NCI-H69 (cell line): Measurements from ENCODE around the gene ARHGAP28.
A peak's percentile ranks its signal among the peaks of the same experiment; 100 is the strongest.

ENCODE experiments used
- DNase-seq: peaks from one replicate; lab custom pipeline; 2025; lab: John Stamatoyannopoulos, UW

ARHGAP28 gene

DNA sequence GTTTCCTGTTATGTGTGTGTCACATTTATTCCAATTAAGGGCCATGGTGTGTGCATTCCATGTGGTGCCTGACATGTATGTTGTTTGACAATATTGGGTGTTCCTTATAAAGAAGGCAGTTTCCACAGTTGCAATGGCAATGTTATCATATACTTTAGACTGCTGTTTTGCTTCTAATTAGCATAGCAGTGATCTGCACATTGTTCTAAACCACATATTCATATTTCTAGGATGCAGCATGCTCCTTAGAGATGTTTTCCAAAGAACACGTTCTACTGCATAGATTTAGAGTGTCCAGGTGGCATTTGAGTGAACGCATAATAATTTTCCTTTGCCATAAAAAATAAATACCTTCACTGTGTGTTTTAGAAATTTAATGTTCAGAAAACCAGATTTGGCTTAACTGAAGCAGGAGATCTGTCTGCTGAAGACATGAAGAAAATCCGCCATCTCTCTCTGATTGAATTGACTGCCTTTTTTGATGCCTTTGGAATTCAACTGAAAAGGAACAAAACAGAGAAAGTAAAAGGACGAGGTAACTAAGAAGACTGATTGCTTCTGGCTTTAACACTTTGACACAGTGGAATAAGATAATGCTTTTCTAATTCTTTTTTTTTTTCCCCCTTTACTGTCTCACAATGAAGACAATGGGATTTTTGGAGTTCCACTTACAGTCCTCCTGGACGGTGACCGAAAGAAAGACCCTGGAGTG is 143.7 kb downstream of the ARHGAP28 start:
- DNase-seq: peak; percentile 18

DNA sequence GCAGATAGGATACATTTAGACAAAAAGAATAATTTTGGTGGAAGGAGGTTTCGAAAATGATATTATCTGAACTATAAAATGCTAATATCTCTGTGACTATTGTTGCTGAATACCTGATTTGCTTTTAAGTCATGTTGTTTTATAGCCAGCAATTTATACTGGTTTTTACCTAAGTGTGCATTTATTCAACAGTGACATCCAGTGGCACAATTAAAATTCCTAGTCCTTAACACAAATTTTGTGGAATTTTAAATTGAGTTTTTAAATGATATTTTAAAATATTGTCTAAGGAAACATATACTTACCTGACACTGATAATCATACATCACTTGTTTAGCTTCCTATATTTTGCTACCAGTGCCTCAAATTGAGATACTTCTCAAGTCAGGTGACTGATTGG is 144.8 kb downstream of the ARHGAP28 start:
- peak; percentile 40 for DNase-seq

DNA sequence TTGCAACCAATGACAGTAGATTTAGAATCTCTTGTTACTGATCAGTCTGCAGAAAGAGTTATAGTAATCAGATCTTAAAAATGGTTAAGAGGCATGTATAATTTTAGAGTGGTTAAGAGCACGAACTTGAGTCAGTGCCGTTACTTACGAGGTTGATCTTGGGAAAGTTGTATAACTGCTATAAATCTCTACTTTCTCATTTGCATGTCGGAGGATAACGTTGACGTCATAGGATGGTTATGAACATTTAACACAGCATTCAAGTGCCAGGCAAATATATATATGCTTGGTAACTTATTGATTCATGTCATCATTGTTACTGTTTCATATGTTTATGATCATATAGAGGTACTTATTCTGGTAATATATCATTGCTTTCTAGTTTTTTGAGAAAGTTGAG is 146.2 kb downstream of the ARHGAP28 start:
- DNase-seq: no peak

DNA sequence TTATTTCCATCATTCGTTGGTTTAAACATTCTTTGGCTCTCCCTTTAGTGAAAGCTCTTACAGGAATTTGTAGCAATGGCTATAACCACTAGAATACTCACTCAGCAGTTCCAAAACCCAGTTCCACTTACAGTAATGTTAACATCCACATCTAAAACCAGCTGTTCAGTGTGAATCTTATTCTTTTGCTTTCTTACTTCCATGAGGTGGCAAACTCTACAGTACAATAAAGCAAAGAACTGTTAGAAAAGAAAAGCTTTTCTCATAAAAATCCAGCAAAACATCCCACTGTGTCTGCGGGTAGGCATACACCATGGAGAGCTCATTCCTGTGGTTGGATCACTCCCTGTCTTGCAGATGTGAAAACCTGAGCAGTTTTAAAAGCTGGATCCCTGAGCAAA is 147.1 kb downstream of the ARHGAP28 start:
- DNase-seq: no peak

DNA sequence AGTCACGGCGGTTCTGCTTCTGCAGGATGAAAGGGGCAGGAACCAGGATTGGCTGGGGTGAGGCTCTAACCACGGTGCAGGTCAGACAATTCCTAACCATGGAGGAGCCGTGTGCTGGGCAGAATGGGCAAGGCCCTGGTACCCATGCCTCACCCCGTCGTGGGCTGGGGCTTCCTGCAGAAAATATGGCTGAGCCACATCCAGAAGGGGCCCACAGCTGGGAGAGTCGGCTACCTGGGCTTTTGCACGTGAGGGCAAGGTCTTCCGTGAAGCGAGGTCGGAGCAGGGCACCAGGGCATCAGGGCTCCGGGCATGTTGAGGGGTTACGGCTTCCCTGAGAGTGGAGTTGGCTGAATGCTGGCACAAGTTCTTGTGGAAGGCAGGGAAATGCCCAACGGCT is 147.8 kb downstream of the ARHGAP28 start:
- no peak for DNase-seq

DNA sequence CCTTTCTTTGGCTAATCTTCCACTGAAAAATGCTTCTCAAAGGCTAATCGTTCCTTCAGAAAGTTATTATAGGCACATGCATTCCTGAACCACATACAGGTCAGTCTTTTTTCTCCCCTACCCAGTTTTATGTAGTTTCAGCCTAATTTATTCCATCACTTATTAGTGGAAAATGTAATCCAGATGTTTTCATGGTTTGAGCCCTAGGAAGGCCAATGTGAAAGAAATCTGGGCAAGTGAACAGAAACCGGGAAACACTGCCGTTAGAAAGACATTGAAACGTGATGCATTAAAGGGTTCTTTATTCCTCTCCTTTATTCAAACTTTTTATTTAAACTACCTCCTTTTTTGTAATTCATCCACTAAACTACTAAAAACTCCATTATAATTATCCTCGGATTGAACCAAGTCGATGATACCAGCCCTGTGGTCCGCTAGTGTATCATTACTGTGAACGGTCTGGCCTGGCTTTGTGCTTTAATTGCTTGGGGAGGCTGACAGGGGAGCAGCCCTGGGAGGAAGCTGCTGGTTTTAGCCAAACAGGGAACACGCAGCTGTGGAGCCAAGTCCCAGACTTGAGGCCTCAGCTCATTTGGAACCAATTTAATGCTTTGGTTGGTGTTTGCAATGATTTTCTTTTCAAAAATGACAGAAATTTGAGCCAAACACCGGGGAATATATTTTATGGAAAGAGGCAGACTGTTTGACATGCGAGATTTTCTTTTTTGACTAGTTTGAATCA is 149.2 kb downstream of the ARHGAP28 start:
- peak; percentile 34 for DNase-seq

DNA sequence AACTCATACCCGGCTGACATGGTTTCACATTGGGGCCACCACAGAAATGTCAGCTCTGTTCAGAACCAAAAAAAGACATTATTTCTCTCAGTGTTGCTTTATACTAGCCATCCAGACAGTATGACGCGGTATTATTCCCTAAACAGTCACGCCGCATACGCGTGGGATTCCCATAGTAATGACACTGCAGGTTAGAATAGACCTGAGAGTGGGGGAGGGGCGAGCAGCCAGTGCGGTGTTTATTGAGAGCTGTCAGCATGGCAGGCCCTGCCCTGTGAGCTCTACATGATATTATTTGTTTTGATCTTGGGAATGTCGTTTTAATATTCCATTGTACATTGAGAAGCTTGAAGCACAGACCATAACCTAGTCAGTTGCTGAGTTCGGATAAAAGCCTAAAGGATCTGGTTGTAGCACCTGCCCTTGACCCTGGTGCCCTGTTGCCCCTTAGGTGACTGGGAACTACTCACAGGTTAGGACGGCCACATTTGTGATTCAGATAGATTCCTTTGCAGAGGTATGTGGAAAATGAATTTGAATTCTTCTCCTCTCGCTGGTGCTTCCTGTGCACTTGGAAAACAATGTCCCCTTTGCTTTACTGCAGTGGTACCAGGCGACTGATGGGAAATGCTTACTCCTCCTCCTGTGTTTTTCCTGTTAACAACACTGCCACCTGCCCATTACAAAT is 150.1 kb downstream of the ARHGAP28 start:
- no peak for DNase-seq

DNA sequence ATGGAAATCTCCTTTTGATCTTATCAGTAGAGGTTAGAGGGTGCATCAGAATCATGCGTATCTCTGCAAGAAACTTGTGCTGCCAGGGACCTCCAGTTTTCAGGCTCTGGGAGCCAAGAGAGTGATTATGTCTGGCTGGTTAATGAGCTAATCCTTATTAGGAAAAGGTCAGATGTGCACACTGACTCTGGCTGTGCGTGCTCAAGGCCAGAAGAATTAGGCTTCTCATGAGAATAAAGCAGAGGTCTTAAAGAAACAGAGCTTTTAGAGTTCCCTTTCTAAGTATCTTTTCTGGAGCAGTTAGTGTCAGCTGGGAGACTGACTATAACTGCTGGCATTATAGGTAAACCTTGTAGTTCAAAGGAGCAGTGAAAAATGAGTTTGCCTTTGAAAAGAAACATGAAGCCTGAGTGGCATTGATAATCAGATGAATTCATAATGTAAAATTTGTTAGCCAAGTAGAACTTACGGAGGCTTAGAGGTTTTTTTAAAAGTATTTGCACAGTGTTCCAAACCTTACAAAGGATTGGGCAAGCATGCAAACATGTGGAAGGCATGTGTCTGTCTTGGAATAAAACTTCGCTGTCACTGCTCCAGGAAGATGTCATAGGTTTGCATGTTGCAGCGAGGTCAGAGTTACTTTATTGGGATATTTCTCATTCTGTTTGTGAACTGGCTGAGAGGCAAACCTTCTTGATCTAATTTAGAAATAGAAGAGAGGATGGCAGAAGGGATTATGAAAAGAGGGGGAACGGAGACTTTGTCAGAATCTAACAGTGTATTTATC is 151.7 kb downstream of the ARHGAP28 start:
- peak; percentile 44 for DNase-seq

DNA sequence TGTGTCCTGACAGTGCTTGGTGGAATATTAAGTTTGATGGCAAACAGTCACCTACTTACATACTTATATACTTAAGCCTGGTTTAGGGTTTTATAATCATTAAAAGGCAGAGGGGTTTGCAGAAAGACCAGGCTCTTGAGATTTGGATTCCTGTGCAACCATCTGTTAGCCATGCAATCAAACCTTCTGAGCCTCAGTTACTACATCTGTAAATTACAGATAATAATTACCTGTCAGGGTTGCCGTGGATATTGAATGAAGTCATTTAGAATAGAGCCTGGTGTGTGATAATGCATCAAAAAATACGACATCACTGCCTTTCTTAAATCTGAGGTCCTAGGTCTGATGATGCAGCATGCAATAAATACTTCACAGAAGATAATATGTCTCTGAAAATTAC is 152.9 kb downstream of the ARHGAP28 start:
- peak; percentile 86 for DNase-seq

DNA sequence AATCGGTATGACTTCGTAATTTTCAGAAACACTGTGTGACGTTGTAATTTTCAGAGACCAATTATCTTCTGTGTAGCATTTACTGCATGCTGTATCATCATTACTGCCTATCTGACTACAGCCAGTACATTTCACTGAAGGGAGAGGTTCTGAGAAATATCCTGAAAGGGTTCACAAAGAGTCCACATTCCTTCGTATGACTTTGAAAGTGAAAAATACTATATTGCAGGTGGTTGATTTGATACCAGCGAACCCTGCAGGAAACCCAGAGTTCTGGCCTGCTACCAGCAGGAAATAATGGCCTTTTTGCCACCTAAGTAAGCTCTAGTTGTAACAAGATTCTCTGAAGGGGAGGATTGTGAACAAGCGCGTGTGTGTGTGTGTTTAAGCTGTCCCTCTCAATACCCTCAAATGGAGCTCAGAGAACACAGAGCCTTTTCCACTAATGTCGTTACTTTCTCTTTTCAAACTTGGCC is 155.5 kb downstream of the ARHGAP28 start:
- DNase-seq: peak; percentile 26

DNA sequence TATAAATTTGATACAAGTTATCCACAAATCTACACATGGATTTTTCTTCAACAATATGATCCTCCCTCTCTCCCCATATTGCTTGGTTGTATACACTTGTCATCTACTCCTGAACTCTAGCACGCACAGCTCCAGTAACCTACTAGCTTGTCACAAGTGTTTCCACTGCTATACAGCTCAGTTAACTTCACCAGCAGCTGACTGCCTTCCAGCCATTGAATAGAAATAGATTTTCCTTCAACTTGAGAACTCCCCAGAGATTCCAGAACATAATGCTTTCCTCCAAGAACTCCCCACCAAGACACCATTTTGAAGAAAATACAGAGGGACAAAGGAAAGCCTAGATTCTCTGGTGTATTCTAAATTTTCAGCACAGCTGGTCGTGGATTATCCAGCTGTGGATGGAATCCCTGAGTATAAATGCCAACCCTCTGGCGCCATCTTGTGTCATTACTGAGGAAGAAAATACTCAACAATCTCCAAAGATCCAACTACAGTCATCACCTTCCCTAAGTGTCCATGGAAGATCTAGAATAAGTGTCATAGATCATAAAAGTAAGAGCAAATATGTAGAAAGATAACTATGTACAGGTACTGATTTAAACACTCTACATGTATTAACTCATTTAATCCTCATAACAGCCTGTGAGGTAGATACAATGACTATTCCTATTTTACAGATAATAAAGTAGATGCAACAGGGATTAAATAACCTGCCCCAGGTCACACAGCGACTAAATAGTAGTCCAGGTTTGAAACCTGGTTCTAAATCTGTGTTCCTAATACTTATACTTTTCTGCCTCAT is 156.7 kb downstream of the ARHGAP28 start:
- DNase-seq: peak; percentile 84

DNA sequence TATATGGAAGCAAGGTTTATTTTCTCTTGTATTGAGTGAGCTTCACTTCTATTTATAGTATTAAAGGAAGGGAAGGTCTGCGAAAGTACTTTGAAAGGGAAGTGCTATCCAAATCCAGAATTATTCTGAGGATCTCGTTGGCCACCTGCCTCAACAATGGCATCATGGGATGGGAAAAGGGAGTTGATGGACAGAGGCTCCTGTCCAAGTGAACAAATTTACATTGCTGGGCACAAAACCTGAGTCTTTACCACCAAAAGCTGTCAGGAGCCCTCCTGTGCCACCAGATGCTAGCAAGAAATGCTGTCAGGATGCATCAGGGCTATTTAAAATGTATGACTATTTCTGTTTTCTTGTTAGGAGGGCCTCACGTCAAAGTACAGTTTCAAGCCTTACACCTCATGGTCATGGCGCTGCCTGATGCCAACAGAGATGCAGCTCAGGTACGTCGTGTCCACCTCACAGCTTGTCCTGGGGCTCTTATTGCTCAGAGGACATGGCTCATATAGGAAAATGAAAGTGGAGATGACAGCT is 157.3 kb downstream of the ARHGAP28 start:
- DNase-seq: no peak

DNA sequence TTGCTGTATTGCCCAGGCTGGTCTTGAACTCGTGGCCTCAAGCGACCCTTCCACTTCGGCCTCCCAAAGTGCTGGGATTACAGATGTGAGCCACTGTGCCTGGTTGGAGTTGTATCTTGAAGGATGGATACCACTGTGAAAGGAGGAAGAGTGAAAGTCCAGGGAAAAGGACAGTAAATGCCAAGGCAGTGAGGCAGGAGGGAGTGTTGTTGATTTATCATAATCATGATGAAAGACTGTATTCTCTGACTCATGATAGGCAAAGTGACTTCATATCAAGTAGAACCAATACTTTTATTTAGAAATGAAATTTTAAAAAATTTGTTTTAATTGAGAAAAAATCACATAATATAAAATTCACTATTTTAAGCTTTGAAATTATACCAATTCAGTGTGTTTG is 162.3 kb downstream of the ARHGAP28 start:
- no peak for DNase-seq

DNA sequence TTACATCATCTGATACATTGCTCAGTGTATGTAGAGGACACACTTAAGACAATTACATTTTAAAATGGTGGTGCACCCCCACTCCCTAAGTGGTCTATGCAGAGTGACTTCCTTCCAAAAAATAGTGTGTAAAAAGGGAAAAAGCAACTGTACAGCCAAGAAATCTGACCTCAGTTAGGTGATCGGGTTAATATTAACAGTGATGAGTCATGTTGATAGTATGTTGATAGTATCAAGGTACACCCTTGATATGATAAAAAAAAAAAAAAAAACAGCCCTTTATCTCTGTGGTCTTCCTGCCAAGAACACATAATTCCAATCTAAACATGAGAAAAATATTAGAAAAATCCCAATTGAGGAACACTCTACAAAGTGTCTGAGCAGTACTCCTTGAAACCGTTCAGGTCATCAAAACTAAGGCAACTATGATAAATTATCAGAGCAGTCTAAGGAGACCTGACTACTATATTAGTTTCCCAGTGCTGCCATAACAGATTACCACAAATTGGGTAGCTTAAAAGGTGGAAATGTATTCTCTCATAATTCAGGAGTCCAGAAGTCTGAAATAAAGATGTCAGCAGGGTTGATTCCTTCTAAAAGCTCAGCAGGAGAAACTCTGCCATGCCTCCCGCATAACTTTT is 171.9 kb downstream of the ARHGAP28 start:
- DNase-seq: no peak

DNA sequence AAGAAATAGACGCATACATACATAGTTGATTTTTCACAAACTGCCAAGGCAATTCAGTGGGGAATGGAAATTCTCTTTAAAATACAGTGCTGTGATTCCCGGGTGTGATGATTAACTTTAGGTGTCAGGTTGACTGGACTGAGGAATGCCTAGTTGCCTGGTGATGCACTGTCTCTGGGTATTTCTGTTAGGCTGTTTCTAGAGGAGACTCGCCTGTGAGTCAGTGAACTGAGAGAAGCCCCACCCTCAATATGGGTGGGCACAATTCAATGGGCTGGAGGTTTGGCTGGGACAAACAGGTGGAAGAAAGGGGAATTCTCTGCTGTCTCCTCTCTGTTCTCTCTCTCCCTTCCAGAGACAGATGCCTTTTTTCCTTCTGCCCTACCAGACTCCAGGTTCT is 187.6 kb downstream of the ARHGAP28 start:
- no peak for DNase-seq

DNA sequence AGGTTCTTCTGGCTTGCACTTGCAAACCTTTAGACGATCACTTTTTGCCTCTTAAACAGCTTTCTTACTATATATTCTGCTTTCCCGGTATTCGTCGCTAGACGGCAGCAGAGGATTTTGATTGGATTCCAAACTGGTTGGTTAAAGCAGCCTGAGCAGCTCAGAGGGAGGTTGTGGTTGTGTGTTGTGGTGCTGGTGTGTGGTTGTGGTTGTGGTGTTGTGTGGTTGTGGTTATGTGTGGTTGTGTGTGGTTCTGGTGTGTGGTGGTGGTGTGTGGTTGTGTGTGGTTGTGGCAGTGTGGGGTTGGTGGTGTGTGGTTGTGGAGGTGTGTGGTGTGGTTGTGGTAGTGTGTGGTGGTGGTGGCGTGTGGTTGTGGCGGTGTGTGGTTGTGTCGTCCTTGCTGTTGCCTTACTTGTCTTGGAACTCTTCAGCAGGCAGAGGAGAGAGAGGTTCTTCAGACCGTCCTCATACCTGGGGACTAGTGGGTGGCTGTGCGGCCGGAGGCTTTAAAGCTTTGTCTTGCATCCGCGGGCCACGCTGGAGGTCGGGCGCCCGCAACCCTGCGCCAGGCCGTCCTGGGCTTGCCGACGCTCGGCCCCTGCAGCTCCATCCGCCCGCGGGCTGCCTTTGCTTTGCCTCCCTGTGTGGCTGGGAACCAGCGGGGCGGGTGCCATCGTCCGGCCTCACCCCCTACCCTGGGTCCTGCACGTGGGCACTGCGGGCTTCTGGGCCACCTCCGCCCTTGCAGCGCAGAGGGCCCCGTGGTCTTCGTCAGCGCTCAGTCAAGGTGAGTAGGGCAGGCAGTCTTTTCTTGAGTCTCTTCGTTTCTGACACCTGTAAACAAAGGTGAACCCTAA is 190.8 kb downstream of the ARHGAP28 start:
- DNase-seq: peak; percentile 89

DNA sequence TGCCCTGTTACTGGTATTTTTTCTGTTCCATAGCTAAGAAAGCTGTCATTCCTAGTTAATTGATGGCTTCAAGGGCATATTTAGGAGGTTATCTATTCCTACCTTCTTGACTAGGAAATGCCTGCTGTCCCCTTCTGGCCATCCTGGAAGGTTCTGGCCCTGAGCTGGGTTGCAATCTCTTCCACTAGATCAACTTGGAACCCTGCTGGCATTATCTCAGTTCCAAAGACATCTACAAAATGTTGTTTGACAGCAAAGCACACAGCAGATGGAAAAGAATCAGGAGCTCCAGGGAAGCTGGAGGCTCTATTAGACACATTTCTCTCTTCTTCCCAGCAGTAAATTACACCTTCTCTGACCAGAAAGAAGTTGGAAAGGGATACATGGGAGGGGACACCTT is 192.1 kb downstream of the ARHGAP28 start:
- no peak for DNase-seq

DNA sequence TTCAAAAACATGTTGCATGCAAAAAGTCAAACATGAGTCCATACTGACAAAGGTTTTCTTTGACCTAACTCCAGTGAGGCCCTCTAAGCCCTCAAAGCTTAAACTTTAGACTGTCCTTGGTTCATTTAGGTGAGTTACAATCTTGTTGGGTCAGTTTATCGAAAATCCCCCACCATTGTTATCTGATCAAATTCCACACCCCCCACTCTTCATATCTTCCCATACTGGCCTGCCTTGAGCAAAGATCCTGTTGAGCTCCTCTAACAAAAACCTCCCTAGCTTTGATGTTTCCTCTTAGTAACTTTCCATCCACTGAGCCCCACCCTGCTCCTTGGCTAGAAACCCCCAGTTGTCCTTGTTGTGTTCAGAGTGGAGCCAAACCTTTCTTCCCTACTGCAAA is 193.7 kb downstream of the ARHGAP28 start:
- no peak for DNase-seq

DNA sequence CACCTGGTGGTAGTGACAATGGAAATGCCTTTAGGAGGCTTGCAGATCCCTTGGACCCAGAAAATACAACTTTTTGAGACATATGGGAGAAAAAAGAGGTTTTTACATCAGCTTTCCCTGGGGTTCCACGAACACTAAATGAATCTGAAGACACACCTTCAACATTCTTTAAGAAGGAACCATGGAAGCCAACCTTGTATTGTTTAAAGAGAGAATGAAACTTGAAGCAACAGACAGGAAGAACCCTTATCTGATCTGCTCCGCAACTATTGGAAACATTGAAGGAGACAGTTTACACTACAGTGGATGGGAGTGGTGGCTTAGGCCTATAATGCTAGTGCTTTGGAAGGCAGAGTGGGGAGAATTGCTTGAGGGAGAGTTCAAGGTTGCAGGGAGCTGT is 197.6 kb downstream of the ARHGAP28 start:
- DNase-seq: no peak

DNA sequence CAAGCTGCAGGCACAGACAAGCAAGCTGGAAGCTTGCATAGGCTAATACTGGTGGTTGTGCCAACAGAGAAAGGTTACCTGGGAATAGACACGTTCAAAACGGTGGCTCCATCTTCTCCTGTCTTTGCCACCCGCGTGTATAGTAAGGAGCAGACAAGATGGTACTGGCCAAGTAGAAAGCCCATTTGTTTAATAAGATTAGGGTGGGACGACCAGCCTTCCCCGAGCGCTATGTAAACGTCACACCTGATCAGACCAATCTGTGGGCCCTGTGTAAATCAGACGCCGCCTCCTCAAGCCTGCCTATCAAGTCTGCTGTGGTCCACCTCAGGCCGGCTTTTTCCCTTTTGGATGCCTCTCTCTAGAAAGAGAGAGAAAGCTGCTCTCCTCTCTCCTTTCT is 198.8 kb downstream of the ARHGAP28 start:
- no peak for DNase-seq
